HEK293 (cell line): ENCODE measurements around the gene CAMKK1.
A peak's percentile ranks its signal among the peaks of the same experiment; 100 is the strongest.

Experiments
- CTCF ChIA-PET: fragments of 350-600 bp; formaldehyde crosslinking; extraction: SDS; loops from one replicate; lab custom pipeline; 2021; ENCODE audit warnings: antibody characterized with exemption; lab: Yijun Ruan, JAX
- POLR2A ChIA-PET: fragments of 300-600 bp; formaldehyde crosslinking; extraction: SDS; loops from one replicate; lab custom pipeline; 2020; ENCODE audit warnings: antibody characterized with exemption, inconsistent platforms; lab: Yijun Ruan, JAX
- H3K27ac ChIP-seq: fragments of 200-500 bp; sonication (Bioruptor generic); 2 replicates; pipeline ENCODE4 v1.5.1; 2014; ENCODE audit warnings: low read depth, low read length, control low read depth, inconsistent platforms; ENCODE audit errors: extremely low read depth
- H3K36me3 ChIP-seq, 2 experiments: fragments of 200-500 bp in 1 of 2; sonication (Bioruptor generic) in 1 of 2; 1 replicate in 1 of 2; 2 replicates in 1 of 2; pipeline ENCODE4 v1.5.1; 2014 to 2017; ENCODE audit warnings: inconsistent platforms in 2 of 2, low read length in 2 of 2; ENCODE audit not compliant: control insufficient read depth in 2 of 2, insufficient read depth in 1 of 2
- H3K4me1 ChIP-seq: fragments of 200-500 bp; sonication (Bioruptor generic); 2 replicates; pipeline ENCODE4 v1.5.1; 2014; ENCODE audit warnings: mild to moderate bottlenecking, low read length, inconsistent platforms; ENCODE audit not compliant: control insufficient read depth, insufficient read depth
- H3K4me3 ChIP-seq: 2 replicates; pipeline ENCODE4 v1.5.1; 2011; ENCODE audit warnings: low read depth, mild to moderate bottlenecking, control low read depth, low read length, moderate library complexity
- H3K9me3 ChIP-seq: fragments of 200-500 bp; sonication (Bioruptor generic); 2 replicates; pipeline ENCODE4 v1.5.1; 2014; ENCODE audit warnings: low read depth, low read length, inconsistent platforms; ENCODE audit not compliant: control insufficient read depth, insufficient read depth
- BCL11A ChIP-seq: fragments of 450-650 bp; formaldehyde crosslinking; IDR thresholded peaks from 2 replicates; pipeline ENCODE4 v1.5.1; 2016; ENCODE audit warnings: low read depth, missing biosample characterization, missing genetic modification characterization
- BCL11B ChIP-seq: fragments of 450-650 bp; formaldehyde crosslinking; IDR thresholded peaks from 2 replicates; pipeline ENCODE4 v1.5.1; 2016; ENCODE audit warnings: low read depth, missing biosample characterization, missing genetic modification characterization
- HOXA7 ChIP-seq: sonication (generic); formaldehyde crosslinking; IDR thresholded peaks from 2 replicates; pipeline ENCODE4 v1.8.1; 2022; ENCODE audit warnings: missing genetic modification reagents, borderline replicate concordance
- HOXC10 ChIP-seq: sonication (generic); formaldehyde crosslinking; IDR thresholded peaks from 2 replicates; pipeline ENCODE4 v1.8.1; 2023; ENCODE audit warnings: mild to moderate bottlenecking, missing genetic modification reagents
- MZF1 ChIP-seq: fragments of 450-650 bp; formaldehyde crosslinking; IDR thresholded peaks from 2 replicates; pipeline ENCODE4 v1.5.1; 2017; ENCODE audit warnings: missing biosample characterization, missing genetic modification characterization, borderline replicate concordance
- REPIN1 ChIP-seq: fragments of 450-650 bp; formaldehyde crosslinking; IDR thresholded peaks from 2 replicates; pipeline ENCODE4 v1.5.1; 2017; ENCODE audit warnings: missing biosample characterization, missing genetic modification characterization, low read depth
- SETDB1 ChIP-seq: IDR thresholded peaks from one replicate; pipeline ENCODE4 v1.6.1; 2017; ENCODE audit warnings: mild to moderate bottlenecking, low read length, moderate library complexity, mixed read lengths; ENCODE audit not compliant: insufficient read length
- SP7 ChIP-seq: fragments of 450-650 bp; formaldehyde crosslinking; IDR thresholded peaks from 2 replicates; pipeline ENCODE4 v1.5.1; 2016; ENCODE audit warnings: missing biosample characterization, missing genetic modification characterization
- ZBTB10 ChIP-seq: fragments of 450-650 bp; formaldehyde crosslinking; IDR thresholded peaks from 2 replicates; pipeline ENCODE4 v1.5.1; 2016; ENCODE audit warnings: missing biosample characterization, missing genetic modification characterization
- ZBTB20 ChIP-seq: fragments of 450-650 bp; formaldehyde crosslinking; IDR thresholded peaks from 2 replicates; pipeline ENCODE4 v1.5.1; 2016; ENCODE audit warnings: missing biosample characterization, missing genetic modification characterization
- ZBTB48 ChIP-seq: fragments of 450-650 bp; formaldehyde crosslinking; IDR thresholded peaks from 2 replicates; pipeline ENCODE4 v1.5.1; 2016; ENCODE audit warnings: missing biosample characterization, missing genetic modification characterization
- ZNF239 ChIP-seq: fragments of 450-650 bp; formaldehyde crosslinking; IDR thresholded peaks from 2 replicates; pipeline ENCODE4 v1.5.1; 2016; ENCODE audit warnings: missing biosample characterization, missing genetic modification characterization
- ZNF280D ChIP-seq: fragments of 450-650 bp; formaldehyde crosslinking; IDR thresholded peaks from 2 replicates; pipeline ENCODE4 v1.5.1; 2016; ENCODE audit warnings: missing biosample characterization, missing genetic modification characterization
- ZNF514 ChIP-seq: fragments of 450-650 bp; formaldehyde crosslinking; IDR thresholded peaks from 2 replicates; pipeline ENCODE4 v1.5.1; 2016; ENCODE audit warnings: missing biosample characterization, missing genetic modification characterization
- ZNF548 ChIP-seq: fragments of 450-650 bp; formaldehyde crosslinking; IDR thresholded peaks from 2 replicates; pipeline ENCODE4 v1.5.1; 2016; ENCODE audit warnings: missing biosample characterization, missing genetic modification characterization
- ZNF549 ChIP-seq: fragments of 450-650 bp; IDR thresholded peaks from 2 replicates; pipeline ENCODE4 v1.5.1; 2018; ENCODE audit warnings: missing biosample characterization, missing genetic modification characterization, mild to moderate bottlenecking, inconsistent platforms, moderate library complexity
- ZNF596 ChIP-seq: fragments of 450-650 bp; IDR thresholded peaks from 2 replicates; pipeline ENCODE4 v1.5.0; 2018; ENCODE audit warnings: missing biosample characterization, mild to moderate bottlenecking, missing genetic modification characterization, moderate library complexity
- ZNF654 ChIP-seq: fragments of 450-650 bp; formaldehyde crosslinking; IDR thresholded peaks from 2 replicates; pipeline ENCODE4 v1.5.1; 2016; ENCODE audit warnings: low read depth, missing biosample characterization, missing genetic modification characterization
- ZNF658 ChIP-seq: fragments of 450-650 bp; formaldehyde crosslinking; IDR thresholded peaks from 2 replicates; pipeline ENCODE4; 2016; ENCODE audit warnings: missing biosample characterization, missing genetic modification characterization
- ZSCAN23 ChIP-seq: fragments of 450-650 bp; formaldehyde crosslinking; IDR thresholded peaks from 2 replicates; pipeline ENCODE4 v1.5.1; 2016; ENCODE audit warnings: missing biosample characterization, missing genetic modification characterization
- ZSCAN30 ChIP-seq: fragments of 450-650 bp; IDR thresholded peaks from 2 replicates; pipeline ENCODE4 v1.5.1; 2018; ENCODE audit warnings: missing biosample characterization, mild to moderate bottlenecking, missing genetic modification characterization, moderate library complexity
- TF ChIP-seq, protein P1 (sequence below): fragments of 450-650 bp; formaldehyde crosslinking; IDR thresholded peaks from 2 replicates; pipeline ENCODE4 v1.5.1; 2016; ENCODE audit warnings: missing biosample characterization, missing genetic modification characterization
- TF ChIP-seq, protein P2 (sequence below): fragments of 450-650 bp; formaldehyde crosslinking; IDR thresholded peaks from 2 replicates; pipeline ENCODE4 v1.5.1; 2016; ENCODE audit warnings: missing biosample characterization, missing genetic modification characterization

The CAMKK1 gene

DNA sequence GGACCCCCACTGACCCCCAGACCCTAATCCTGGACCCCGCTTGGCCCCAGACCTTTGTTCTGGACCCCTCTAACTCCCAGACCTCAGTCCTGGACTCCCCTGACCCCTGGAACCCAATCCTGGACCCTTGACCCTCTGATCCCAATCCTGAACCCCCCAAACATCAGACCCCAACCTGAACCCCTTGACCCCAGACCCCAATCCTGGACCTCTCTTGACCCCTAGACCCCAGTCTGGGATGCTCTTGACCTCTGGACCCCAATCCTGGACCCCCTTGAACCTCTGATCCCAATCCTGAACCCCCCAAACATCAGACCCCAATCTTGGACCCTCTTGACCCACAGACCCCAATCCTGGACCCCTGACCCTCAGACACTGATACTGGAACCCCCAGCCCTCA is 36.9 kb upstream of the CAMKK1 start:
- no peak overlapping the region for H3K27ac ChIP-seq
- CTCF ChIA-PET: no interaction called here
- TF ChIP-seq BCL11A (tag by site-specific recombination): peak; percentile 84; the same call in 1 of the 2 replicates
- TF ChIP-seq MZF1: no peak
- TF ChIP-seq BCL11B: peak; percentile 94
- no peak for TF ChIP-seq ZNF239 (tag by site-specific recombination)
- TF ChIP-seq ZNF658: no peak
- TF ChIP-seq ZNF280D (tag by site-specific recombination): no peak
- no peak for TF ChIP-seq HOXC10 (CRISPR knock-in tag)
- TF ChIP-seq ZBTB10: peak; percentile 84
- TF ChIP-seq, protein P1, sequence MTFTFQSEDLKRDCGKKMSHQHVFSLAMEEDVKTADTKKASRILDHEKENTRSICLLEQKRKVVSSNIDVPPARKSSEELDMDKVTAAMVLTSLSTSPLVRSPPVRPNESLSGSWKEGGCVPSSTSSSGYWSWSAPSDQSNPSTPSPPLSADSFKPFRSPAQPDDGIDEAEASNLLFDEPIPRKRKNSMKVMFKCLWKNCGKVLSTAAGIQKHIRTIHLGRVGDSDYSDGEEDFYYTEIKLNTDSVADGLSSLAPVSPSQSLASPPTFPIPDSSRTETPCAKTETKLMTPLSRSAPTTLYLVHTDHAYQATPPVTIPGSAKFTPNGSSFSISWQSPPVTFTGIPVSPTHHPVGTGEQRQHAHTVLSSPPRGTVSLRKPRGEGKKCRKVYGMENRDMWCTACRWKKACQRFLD (tag by site-specific recombination): no peak
- TF ChIP-seq ZSCAN30: no peak
- no peaks in the 10 kb centered on the region for H3K36me3 ChIP-seq
- H3K4me3 ChIP-seq: no peak overlapping the region
- POLR2A ChIA-PET: no interaction called here
- H3K9me3 ChIP-seq: no peaks in the 10 kb centered on the region
- no peaks in the 10 kb centered on the region for H3K4me1 ChIP-seq

- H3K27ac ChIP-seq: no peak overlapping the region
- TF ChIP-seq ZNF548 (tag by site-specific recombination) (no peak), HOXA7 (CRISPR knock-in tag) (no peak), SETDB1 (no peak), REPIN1 (no peak), ZNF654 (tag by site-specific recombination) (no peak), ZBTB48 (tag by site-specific recombination) (no peak), ZNF596 (no peak), ZBTB20 (no peak), ZNF514 (tag by site-specific recombination) (no peak), ZNF549 (tag by site-specific recombination) (no peak), ZSCAN23 (tag by site-specific recombination) (no peak), SP7 (tag by site-specific recombination) (no peak)
- TF ChIP-seq, protein P2, sequence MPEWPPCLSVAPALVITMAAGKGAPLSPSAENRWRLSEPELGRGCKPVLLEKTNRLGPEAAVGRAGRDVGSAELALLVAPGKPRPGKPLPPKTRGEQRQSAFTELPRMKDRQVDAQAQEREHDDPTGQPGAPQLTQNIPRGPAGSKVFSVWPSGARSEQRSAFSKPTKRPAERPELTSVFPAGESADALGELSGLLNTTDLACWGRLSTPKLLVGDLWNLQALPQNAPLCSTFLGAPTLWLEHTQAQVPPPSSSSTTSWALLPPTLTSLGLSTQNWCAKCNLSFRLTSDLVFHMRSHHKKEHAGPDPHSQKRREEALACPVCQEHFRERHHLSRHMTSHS: no peak
- H3K9me3 ChIP-seq: no peaks in the 10 kb centered on the region
- ChIA-PET CTCF (interaction anchor here (1.1 to 2.1 kb wide), 2 partner anchors 12 to 15 kb away, joined by 3 to 7 read pairs; partner anchors contain the start of gene P2RX1), POLR2A (no interaction called here)
- no peak overlapping the region for H3K4me3 ChIP-seq
- H3K4me1 ChIP-seq: no peaks in the 10 kb centered on the region
- H3K36me3 ChIP-seq: no peaks in the 10 kb centered on the region
Measured at GRCh38 chr17:3929181-3929580, 36.3 kb upstream of the CAMKK1 start.
